Gastrocnemius medialis (tissue), 4 donors: ENCODE data around the gene PRR7.

Experiments
- CTCF ChIP-seq, 5 experiments: fragments of 450-650 bp in 3 of 5; fragments of 200-600 bp in 2 of 5; sonication (generic) in 2 of 5; IDR thresholded peaks in 4 of 5; conservative IDR thresholded peaks in 1 of 5; 1 replicate in 4 of 5; 2 replicates in 1 of 5; pipeline ENCODE4 v1.5.1; 2016 to 2019; ENCODE audit warnings: antibody characterized with exemption in 5 of 5, mild to moderate bottlenecking in 3 of 5, moderate library complexity in 3 of 5
- POLR2A ChIP-seq, 2 donors: fragments of 450-650 bp; IDR thresholded peaks; one replicate each; pipeline ENCODE4 v1.6.1; 2017; ENCODE audit warnings: antibody characterized with exemption in 2 of 2, mild to moderate bottlenecking in 2 of 2, moderate library complexity in 2 of 2

GRCh38 chr5:177409043-177409801 is 37.4 kb upstream of the PRR7 start, which contains the start of gene F12:
- TF ChIP-seq POLR2A (IDR thresholded peaks at IDR 0.05): no peak
- no peak for TF ChIP-seq CTCF (IDR thresholded peaks at IDR 0.05 in 4 of 5, conservative IDR thresholded peaks at IDR 0.05 in 1 of 5)
